ENCODE measurements around the gene F2RL3.
"Not testable (repeated sequence)": the region's sequence is repeated elsewhere in the genome, so short reads cannot be mapped to it uniquely, and the experiment has no call there.

Gene F2RL3

DNA sequence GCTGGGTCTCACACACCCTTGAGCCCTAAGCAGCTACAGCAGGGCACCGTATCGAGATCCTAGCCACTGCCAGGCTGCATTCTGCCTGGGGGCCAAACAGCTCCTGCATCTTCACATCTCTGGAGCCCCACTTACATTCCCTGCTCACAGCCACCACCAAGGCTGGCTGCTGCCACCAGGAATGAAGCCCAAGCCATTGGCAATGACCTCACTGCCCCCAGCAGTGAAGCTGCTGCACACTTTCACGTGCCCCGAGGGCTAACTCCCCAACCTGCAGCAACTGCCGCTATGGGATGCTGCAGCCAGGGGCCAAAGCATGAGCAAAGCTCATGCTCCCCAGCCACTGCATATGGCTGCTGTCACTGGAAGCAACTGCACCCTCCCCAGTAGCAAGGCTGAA, 42.0 kb downstream of the F2RL3 start:
- no peaks in the 10 kb centered on the region for H3K36me3 ChIP-seq (ENCODE audit: insufficient read depth)
- no peaks in the 10 kb centered on the region for H3K79me2 ChIP-seq (ENCODE audit: insufficient read depth, low read depth)
- peaks cover 9% of the 10 kb centered on the region for H3K27me3 ChIP-seq (ENCODE audit: insufficient read depth, low read depth)
- no peak for TF ChIP-seq CTCF (conservative IDR thresholded peaks at IDR 0.05; ENCODE audit: low read depth, low read length)
- no peaks in the 10 kb centered on the region for H4K20me1 ChIP-seq (ENCODE audit: insufficient read depth)
- H3K4me1 ChIP-seq (ENCODE audit: low read depth, poor library complexity, severe bottlenecking) = no peaks in the 10 kb centered on the region
- H3K27ac ChIP-seq = no peak overlapping the region
- H3K9ac ChIP-seq = no peak overlapping the region
- no peak overlapping the region for H3K4me2 ChIP-seq
- no peak overlapping the region for H2AFZ ChIP-seq (ENCODE audit: low read depth)
- H3K4me3 ChIP-seq (IDR thresholded peaks at IDR 0.05; ENCODE audit: insufficient read depth, low read depth, low read length) = no peak overlapping the region

GRCh38 chr19:16931306-16931705, 42.5 kb downstream of the F2RL3 start:
- Histone ChIP-seq H3K27ac (no peak overlapping the region), H4K20me1 (ENCODE audit: insufficient read depth) (no peaks in the 10 kb centered on the region), H3K36me3 (ENCODE audit: insufficient read depth) (no peaks in the 10 kb centered on the region), H3K27me3 (ENCODE audit: insufficient read depth, low read depth) (peaks cover 9% of the 10 kb centered on the region), H2AFZ (ENCODE audit: low read depth) (no peak overlapping the region), H3K4me3 (IDR thresholded peaks at IDR 0.05; ENCODE audit: insufficient read depth, low read depth, low read length) (no peak overlapping the region), H3K4me2 (no peak overlapping the region), H3K9ac (no peak overlapping the region), H3K4me1 (ENCODE audit: low read depth, poor library complexity, severe bottlenecking) (no peaks in the 10 kb centered on the region), H3K79me2 (ENCODE audit: insufficient read depth, low read depth) (no peaks in the 10 kb centered on the region)
- no peak for TF ChIP-seq CTCF (conservative IDR thresholded peaks at IDR 0.05; ENCODE audit: low read depth, low read length)

DNA sequence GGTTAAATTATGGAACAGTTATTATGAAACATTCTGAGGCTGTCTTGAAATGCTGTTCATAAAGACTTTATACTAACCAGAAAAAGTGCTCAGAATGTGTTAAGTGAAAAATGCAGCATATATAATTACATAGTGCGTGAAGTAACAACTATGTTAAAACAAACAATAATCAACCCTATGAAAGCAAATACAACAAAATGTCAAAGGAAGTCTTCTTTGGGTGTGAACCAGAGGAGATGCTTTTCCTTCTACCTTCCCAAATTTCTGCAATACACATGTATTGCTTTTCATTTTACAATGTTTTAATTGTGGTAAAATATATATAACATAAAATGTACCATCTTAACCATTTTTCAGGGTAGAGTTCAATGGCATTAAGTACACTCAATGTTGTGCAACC, 45.7 kb downstream of the F2RL3 start:
- H3K27me3 ChIP-seq (ENCODE audit: insufficient read depth, low read depth) = peaks cover 2% of the 10 kb centered on the region; the same call in 1 of the 2 replicates
- no peak overlapping the region for H3K4me3 ChIP-seq (IDR thresholded peaks at IDR 0.05; ENCODE audit: insufficient read depth, low read depth, low read length)

GRCh38 chr19:16936901-16937300, 48.1 kb downstream of the F2RL3 start:
- Histone ChIP-seq H3K27ac (no peak overlapping the region), H3K9ac (no peak overlapping the region), H2AFZ (ENCODE audit: low read depth) (no peak overlapping the region), H3K4me3 (IDR thresholded peaks at IDR 0.05; ENCODE audit: insufficient read depth, low read depth, low read length) (no peak overlapping the region), H3K27me3 (ENCODE audit: insufficient read depth, low read depth) (no peaks in the 10 kb centered on the region), H4K20me1 (ENCODE audit: insufficient read depth) (no peaks in the 10 kb centered on the region), H3K79me2 (ENCODE audit: insufficient read depth, low read depth) (no peaks in the 10 kb centered on the region), H3K4me1 (ENCODE audit: low read depth, poor library complexity, severe bottlenecking) (no peaks in the 10 kb centered on the region), H3K4me2 (no peak overlapping the region), H3K36me3 (ENCODE audit: insufficient read depth) (no peaks in the 10 kb centered on the region)
- no peak for TF ChIP-seq CTCF (conservative IDR thresholded peaks at IDR 0.05; ENCODE audit: low read depth, low read length)

More for the DNA sequence above, 45.7 kb downstream of the F2RL3 start:
- Histone ChIP-seq H2AFZ (ENCODE audit: low read depth) (no peak overlapping the region), H3K4me2 (no peak overlapping the region), H3K9ac (no peak overlapping the region), H3K27ac (no peak overlapping the region), H3K79me2 (ENCODE audit: insufficient read depth, low read depth) (no peaks in the 10 kb centered on the region), H3K4me1 (ENCODE audit: low read depth, poor library complexity, severe bottlenecking) (no peaks in the 10 kb centered on the region), H4K20me1 (ENCODE audit: insufficient read depth) (no peaks in the 10 kb centered on the region), H3K36me3 (ENCODE audit: insufficient read depth) (no peaks in the 10 kb centered on the region)
- no peak for TF ChIP-seq CTCF (conservative IDR thresholded peaks at IDR 0.05; ENCODE audit: low read depth, low read length)

- H3K36me3 ChIP-seq (ENCODE audit: insufficient read depth); H3K27me3 ChIP-seq (ENCODE audit: insufficient read depth, low read depth); H3K9ac ChIP-seq; H3K27ac ChIP-seq; H3K4me2 ChIP-seq; H3K4me1 ChIP-seq (ENCODE audit: low read depth, poor library complexity, severe bottlenecking); H3K4me3 ChIP-seq (IDR thresholded peaks at IDR 0.05; ENCODE audit: insufficient read depth, low read depth, low read length); H2AFZ ChIP-seq (ENCODE audit: low read depth); H4K20me1 ChIP-seq (ENCODE audit: insufficient read depth); H3K79me2 ChIP-seq (ENCODE audit: insufficient read depth, low read depth): not testable (repeated sequence)
Observed at GRCh38 chr19:16937796-16938195, 49.0 kb downstream of the F2RL3 start.
